ENCODE results near the gene GDI1.
A peak's percentile ranks its signal among the peaks of the same experiment; 100 is the strongest.

Gene GDI1

DNA sequence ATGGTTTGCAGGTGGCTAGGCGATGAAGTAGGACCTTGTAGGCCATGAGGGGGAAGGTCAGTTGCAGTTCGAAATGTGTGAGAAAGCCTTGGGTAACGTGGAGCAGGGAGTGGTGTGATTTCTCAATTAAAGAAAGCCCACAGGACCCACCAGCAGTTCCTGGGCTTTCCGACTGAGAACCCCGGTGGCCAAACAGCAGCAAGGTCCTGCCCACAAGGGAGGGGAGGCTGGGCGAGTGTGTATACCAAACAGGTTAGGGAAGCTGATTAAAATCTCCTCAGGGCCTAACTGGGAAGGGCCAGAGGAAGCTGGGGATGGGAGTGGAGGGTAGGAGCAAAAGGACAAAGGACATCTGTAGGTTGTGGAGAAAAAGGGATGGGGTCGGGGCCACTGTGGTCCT, 6.0 kb upstream of the GDI1 start:
- Histone ChIP-seq H3K9ac (ENCODE audit: low read depth, low read length) (no peak overlapping the region), H3K27me3 (ENCODE audit: control insufficient read depth, insufficient read depth, low read length) (no peaks in the 10 kb centered on the region), H3K4me1 (ENCODE audit: control insufficient read depth, insufficient read depth, low read length) (peaks cover 3% of the 10 kb centered on the region; the same call in 1 of the 2 replicates), H3K27ac (ENCODE audit: low read depth, low read length) (no peak overlapping the region), H3K9me3 (ENCODE audit: control insufficient read depth, insufficient read depth, low read length) (peaks cover 37% of the 10 kb centered on the region), H3K36me3 (ENCODE audit: control insufficient read depth, insufficient read depth, low read length) (peaks cover 29% of the 10 kb centered on the region), H3K4me3 (ENCODE audit: low read depth, low read length) (no peak overlapping the region)

GRCh38 chrX:154431341-154431740, 5.6 kb upstream of the GDI1 start:
- Histone ChIP-seq H3K9ac (ENCODE audit: low read depth, low read length) (no peak overlapping the region), H3K4me1 (ENCODE audit: control insufficient read depth, insufficient read depth, low read length) (peaks cover 3% of the 10 kb centered on the region; the same call in 1 of the 2 replicates), H3K36me3 (ENCODE audit: control insufficient read depth, insufficient read depth, low read length) (peaks cover 29% of the 10 kb centered on the region), H3K9me3 (ENCODE audit: control insufficient read depth, insufficient read depth, low read length) (peaks cover 37% of the 10 kb centered on the region), H3K4me3 (ENCODE audit: low read depth, low read length) (no peak overlapping the region), H3K27me3 (ENCODE audit: control insufficient read depth, insufficient read depth, low read length) (no peaks in the 10 kb centered on the region), H3K27ac (ENCODE audit: low read depth, low read length) (no peak overlapping the region)

DNA sequence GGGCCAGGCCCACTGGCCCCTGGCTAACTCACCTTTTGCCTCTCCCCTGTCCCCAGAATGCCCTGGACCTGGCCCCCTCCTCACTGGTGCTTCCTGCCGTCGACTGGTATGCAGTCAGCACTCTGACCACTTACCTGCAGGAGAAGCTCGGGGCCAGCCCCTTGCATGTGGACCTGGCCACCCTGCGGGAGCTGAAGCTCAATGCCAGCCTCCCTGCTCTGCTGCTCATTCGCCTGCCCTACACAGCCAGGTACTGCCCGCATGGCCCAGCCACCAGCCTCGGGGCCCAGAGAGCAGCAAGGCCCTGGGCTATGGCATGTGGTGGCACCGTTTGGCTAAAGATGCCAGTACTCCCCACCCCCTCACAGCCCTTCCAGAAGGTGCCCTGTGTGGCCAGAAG, 4.7 kb upstream of the GDI1 start:
- Histone ChIP-seq H3K4me3 (ENCODE audit: low read depth, low read length) (no peak overlapping the region), H3K36me3 (ENCODE audit: control insufficient read depth, insufficient read depth, low read length) (peaks cover 29% of the 10 kb centered on the region), H3K4me1 (ENCODE audit: control insufficient read depth, insufficient read depth, low read length) (peaks cover 3% of the 10 kb centered on the region; the same call in 1 of the 2 replicates), H3K9me3 (ENCODE audit: control insufficient read depth, insufficient read depth, low read length) (peaks cover 37% of the 10 kb centered on the region), H3K27ac (ENCODE audit: low read depth, low read length) (no peak overlapping the region), H3K9ac (ENCODE audit: low read depth, low read length) (no peak overlapping the region), H3K27me3 (ENCODE audit: control insufficient read depth, insufficient read depth, low read length) (no peaks in the 10 kb centered on the region)

- H3K9ac ChIP-seq (ENCODE audit: low read depth, low read length) = no peak overlapping the region
- H3K27me3 ChIP-seq (ENCODE audit: control insufficient read depth, insufficient read depth, low read length) = no peaks in the 10 kb centered on the region
- peaks cover 33% of the 10 kb centered on the region for H3K36me3 ChIP-seq (ENCODE audit: control insufficient read depth, insufficient read depth, low read length)
- no peak overlapping the region for H3K4me3 ChIP-seq (ENCODE audit: low read depth, low read length)
- H3K27ac ChIP-seq (ENCODE audit: low read depth, low read length) = no peak overlapping the region
- peaks cover 3% of the 10 kb centered on the region; the same call in 1 of the 2 replicates for H3K4me1 ChIP-seq (ENCODE audit: control insufficient read depth, insufficient read depth, low read length)
- H3K9me3 ChIP-seq (ENCODE audit: control insufficient read depth, insufficient read depth, low read length) = peaks cover 44% of the 10 kb centered on the region
These were observed 3.3 kb upstream of the GDI1 start for GRCh38 chrX:154433605-154434004.

DNA sequence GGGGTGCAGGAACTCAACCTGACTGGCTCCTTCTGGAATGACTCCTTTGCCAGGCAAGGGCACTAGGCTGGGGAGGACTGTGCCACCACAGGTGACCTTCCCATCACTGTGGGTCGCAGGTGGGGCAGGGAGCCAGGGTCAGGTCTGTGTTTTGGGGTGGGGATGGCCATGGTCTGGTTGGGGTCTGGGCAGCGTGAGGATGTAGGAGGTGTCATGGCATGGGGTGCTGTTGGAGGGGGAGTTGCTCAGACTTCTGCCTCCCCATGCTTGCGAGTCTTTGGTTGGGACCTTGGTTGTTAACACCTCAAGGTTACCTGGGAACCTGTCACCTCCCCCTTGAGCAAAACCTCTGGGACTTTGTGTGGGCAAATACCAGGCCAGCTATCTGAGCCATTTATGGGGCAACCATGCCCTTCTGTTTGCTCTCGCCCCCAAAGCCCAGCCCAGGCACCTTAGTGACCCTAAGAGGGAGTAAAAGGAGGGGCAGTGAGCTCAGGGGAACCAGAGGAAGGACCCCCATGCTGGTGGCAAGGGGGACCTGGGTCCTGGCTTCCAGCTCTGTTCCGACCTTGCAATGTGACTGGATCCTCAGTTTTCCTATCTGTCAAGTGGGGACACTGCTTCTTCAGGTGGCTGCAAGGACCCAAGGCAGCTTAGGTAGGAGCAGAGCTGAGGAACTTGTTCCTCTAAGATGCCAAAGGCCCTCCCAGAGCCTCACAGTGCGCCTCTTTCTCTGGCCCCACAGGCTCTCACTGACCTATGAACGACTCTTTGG, 2.4 kb upstream of the GDI1 start:
- H3K9me3 ChIP-seq (ENCODE audit: control insufficient read depth, insufficient read depth, low read length) = peaks cover 45% of the 10 kb centered on the region
- no peak overlapping the region for H3K9ac ChIP-seq (ENCODE audit: low read depth, low read length)
- no peak overlapping the region for H3K4me3 ChIP-seq (ENCODE audit: low read depth, low read length)
- no peak overlapping the region for H3K27ac ChIP-seq (ENCODE audit: low read depth, low read length)
- no peaks in the 10 kb centered on the region for H3K27me3 ChIP-seq (ENCODE audit: control insufficient read depth, insufficient read depth, low read length)
- peaks cover 39% of the 10 kb centered on the region for H3K36me3 ChIP-seq (ENCODE audit: control insufficient read depth, insufficient read depth, low read length)
- no peaks in the 10 kb centered on the region for H3K4me1 ChIP-seq (ENCODE audit: control insufficient read depth, insufficient read depth, low read length)

DNA sequence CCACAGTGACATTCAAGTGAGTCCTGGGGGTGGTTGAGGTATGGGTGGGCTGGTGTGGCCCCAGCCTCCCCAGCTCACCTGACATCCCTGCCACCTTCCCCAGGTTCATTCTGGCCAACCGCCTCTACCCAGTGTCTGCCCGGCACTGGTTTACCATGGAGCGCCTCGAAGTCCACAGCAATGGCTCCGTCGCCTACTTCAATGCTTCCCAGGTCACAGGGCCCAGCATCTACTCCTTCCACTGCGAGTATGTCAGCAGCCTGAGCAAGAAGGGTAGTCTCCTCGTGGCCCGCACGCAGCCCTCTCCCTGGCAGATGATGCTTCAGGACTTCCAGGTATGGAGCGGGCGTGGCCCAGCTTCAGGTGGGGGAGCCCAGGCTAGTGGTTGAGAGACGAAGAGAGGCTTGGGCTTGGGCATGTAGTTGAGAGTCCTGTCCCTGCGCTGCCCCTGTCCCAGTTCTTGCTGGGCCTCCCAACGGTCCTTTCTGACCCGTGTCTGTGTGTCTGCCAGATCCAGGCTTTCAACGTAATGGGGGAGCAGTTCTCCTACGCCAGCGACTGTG, 1.7 kb upstream of the GDI1 start:
- Histone ChIP-seq H3K9me3 (ENCODE audit: control insufficient read depth, insufficient read depth, low read length) (peaks cover 47% of the 10 kb centered on the region), H3K4me3 (ENCODE audit: low read depth, low read length) (no peak overlapping the region), H3K36me3 (ENCODE audit: control insufficient read depth, insufficient read depth, low read length) (peaks cover 45% of the 10 kb centered on the region), H3K9ac (ENCODE audit: low read depth, low read length) (no peak overlapping the region), H3K27ac (ENCODE audit: low read depth, low read length) (no peak overlapping the region), H3K27me3 (ENCODE audit: control insufficient read depth, insufficient read depth, low read length) (no peaks in the 10 kb centered on the region), H3K4me1 (ENCODE audit: control insufficient read depth, insufficient read depth, low read length) (no peaks in the 10 kb centered on the region)

DNA sequence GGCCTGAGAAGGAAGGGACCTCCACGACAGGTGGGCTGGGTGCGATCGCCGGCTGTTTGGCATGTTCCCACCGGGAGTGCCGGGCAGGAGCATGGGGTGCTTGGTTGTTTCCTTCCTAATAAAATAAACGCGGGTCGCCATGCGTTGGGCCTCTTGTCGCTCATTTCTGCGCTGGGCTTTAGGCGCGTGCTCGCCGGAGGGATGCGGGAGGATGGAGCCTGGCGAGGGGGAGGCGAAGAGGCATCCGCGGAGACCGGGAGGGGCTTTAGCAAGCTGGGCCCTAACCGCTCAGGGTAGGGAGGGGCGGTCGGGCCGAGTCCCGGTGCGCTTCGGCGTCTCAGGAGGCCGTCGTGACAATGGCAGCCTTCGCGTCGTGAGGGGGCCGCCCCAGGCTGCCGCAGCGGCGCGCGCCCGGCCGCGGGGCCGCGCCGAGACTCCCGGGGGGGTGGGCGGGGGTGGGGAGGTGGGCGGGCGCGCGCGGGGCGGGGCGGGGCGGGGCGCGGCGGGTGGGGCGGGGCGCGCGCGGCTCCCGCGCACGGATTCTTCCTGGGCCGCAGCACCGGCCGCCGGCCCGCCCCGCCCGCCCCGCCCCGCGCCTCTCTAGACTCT, 476 bp upstream of the GDI1 start:
- Histone ChIP-seq H3K9ac (ENCODE audit: low read depth, low read length) (no peak overlapping the region; the same call in 1 of the 2 replicates), H3K4me3 (ENCODE audit: low read depth, low read length) (peak overlapping the region; percentile 76), H3K27me3 (ENCODE audit: control insufficient read depth, insufficient read depth, low read length) (no peaks in the 10 kb centered on the region), H3K27ac (ENCODE audit: low read depth, low read length) (peak overlapping the region; percentile 84), H3K4me1 (ENCODE audit: control insufficient read depth, insufficient read depth, low read length) (no peaks in the 10 kb centered on the region), H3K9me3 (ENCODE audit: control insufficient read depth, insufficient read depth, low read length) (peaks cover 47% of the 10 kb centered on the region), H3K36me3 (ENCODE audit: control insufficient read depth, insufficient read depth, low read length) (peaks cover 56% of the 10 kb centered on the region)

GRCh38 chrX:154437971-154438893, 1.3 kb downstream of the GDI1 start:
- peaks cover 58% of the 10 kb centered on the region for H3K36me3 ChIP-seq (ENCODE audit: control insufficient read depth, insufficient read depth, low read length)
- H3K4me1 ChIP-seq (ENCODE audit: control insufficient read depth, insufficient read depth, low read length) = no peaks in the 10 kb centered on the region
- no peak overlapping the region for H3K9ac ChIP-seq (ENCODE audit: low read depth, low read length)
- H3K4me3 ChIP-seq (ENCODE audit: low read depth, low read length) = peak overlapping the region; percentile 76
- peaks cover 37% of the 10 kb centered on the region for H3K9me3 ChIP-seq (ENCODE audit: control insufficient read depth, insufficient read depth, low read length)
- H3K27ac ChIP-seq (ENCODE audit: low read depth, low read length) = no peak overlapping the region
- no peaks in the 10 kb centered on the region for H3K27me3 ChIP-seq (ENCODE audit: control insufficient read depth, insufficient read depth, low read length)

- Histone ChIP-seq H3K4me3 (ENCODE audit: low read depth, low read length) (no peak overlapping the region), H3K27ac (ENCODE audit: low read depth, low read length) (no peak overlapping the region), H3K27me3 (ENCODE audit: control insufficient read depth, insufficient read depth, low read length) (no peaks in the 10 kb centered on the region), H3K36me3 (ENCODE audit: control insufficient read depth, insufficient read depth, low read length) (peaks cover 43% of the 10 kb centered on the region), H3K9ac (ENCODE audit: low read depth, low read length) (no peak overlapping the region), H3K9me3 (ENCODE audit: control insufficient read depth, insufficient read depth, low read length) (peaks cover 22% of the 10 kb centered on the region; the same call in 1 of the 2 replicates), H3K4me1 (ENCODE audit: control insufficient read depth, insufficient read depth, low read length) (no peaks in the 10 kb centered on the region)
These were observed 2.9 kb downstream of the GDI1 start for GRCh38 chrX:154439841-154440240.

DNA sequence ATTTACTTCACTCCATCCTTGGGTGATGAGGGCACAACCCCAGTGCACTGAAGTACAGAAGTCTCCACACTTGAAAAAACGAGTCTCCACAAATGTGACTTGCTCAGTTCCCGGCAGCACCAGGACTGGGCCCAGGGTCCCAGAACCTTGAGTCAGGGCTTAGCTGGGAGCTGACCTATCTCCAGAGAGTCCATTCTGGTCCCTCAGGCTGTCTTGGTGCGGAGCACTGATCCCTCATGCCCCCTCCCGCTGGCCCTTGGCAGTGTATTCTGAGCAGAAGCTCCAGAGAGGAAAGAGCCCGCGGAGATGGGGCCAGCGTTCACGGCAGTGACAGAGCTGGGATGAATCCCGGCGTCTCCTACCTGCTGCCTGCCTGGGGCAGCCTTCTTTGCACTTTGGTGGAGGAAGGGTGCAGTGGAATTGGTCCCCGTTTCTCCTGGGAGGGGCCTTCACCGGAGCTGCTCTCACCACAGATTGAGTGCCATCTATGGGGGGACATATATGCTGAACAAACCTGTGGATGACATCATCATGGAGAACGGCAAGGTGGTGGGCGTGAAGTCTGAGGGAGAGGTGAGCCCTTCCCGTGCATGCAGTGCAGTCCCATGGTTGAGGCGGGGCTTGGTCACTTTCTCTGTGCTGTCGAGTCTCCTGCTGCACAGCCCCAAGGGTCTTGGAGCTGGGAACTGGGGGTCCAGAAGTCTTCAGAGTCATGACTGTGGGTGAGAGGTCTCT, 3.8 kb downstream of the GDI1 start:
- H3K36me3 ChIP-seq (ENCODE audit: control insufficient read depth, insufficient read depth, low read length) = peaks cover 39% of the 10 kb centered on the region
- H3K4me3 ChIP-seq (ENCODE audit: low read depth, low read length) = no peak overlapping the region
- no peak overlapping the region for H3K9ac ChIP-seq (ENCODE audit: low read depth, low read length)
- no peaks in the 10 kb centered on the region for H3K4me1 ChIP-seq (ENCODE audit: control insufficient read depth, insufficient read depth, low read length)
- H3K27me3 ChIP-seq (ENCODE audit: control insufficient read depth, insufficient read depth, low read length) = no peaks in the 10 kb centered on the region
- no peak overlapping the region for H3K27ac ChIP-seq (ENCODE audit: low read depth, low read length)
- H3K9me3 ChIP-seq (ENCODE audit: control insufficient read depth, insufficient read depth, low read length) = peaks cover 28% of the 10 kb centered on the region; the same call in 1 of the 2 replicates

All from HUES48 (cell line).